ENCODE data around the gene CDYL.

DNA sequence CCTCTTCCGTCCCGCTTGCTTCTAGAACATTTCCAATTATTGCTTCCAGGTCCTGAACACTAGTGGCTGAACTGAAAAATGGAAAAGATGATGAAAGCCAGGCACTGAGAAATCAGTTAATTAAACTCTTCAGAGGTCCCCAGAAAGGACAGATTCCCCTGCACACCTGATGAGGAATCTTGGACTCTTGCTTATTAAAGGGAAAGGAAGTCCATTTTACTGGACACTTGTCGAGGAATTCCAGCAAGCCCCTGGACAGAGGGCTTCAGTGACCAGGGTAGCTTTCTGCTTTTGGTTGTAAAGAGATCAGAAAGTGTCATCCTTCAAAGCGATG, 47.8 kb upstream of the CDYL start:
- TF ChIP-seq POLR2A (IDR thresholded peaks at IDR 0.05; ENCODE audit: low read depth, low read length) (no peak), TAF1 (IDR thresholded peaks at IDR 0.05; ENCODE audit: borderline replicate concordance, low read depth, low read length) (no peak)
